HG03457 (cell line): ENCODE data around the gene EIPR1.

Experiments
- ATAC-seq: cut with Tn5 transposase; IDR thresholded peaks from one replicate; pipeline ENCODE4 v1.9.1; 2021; ENCODE audit warnings: moderate number of reproducible peaks; ENCODE audit not compliant: unreplicated experiment

The EIPR1 gene

DNA sequence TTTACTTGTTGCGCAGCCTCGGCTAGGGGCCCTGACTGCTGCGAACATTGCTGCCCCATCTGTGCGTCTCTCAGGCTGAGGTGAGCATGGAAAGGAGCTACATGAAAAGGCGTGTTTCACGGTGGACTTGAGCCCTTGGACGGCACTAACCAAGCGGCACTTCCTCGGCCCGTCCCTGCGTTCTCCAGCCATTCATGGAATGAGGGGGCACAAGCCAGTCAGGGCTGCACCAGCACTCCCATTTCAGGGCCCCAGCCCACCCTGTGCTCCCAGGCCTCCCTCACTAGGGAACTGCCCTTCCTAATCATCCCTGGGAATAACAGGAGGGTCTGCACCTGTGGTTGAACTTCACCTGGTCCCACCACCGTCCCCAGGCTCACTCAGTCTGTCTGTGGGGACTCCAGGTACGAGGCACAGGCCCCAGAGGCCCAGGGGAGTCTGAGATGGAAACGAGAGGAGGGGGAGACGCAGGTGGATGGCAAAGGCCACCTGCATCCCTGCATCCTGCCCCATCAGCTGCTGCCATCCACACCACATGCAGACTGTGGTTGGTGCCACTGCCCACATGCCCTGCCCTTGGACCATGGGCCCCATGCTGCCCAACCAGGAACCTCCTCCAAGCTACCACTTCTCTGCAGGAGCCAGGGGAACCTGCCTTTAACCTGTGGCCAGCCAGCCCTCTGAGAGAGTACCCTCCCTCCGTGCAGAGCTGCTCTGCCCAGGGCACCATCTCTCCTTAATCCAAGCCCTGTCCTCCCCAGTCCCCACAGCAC lies 99.7 kb downstream of the EIPR1 start:
- no peak for ATAC-seq

DNA sequence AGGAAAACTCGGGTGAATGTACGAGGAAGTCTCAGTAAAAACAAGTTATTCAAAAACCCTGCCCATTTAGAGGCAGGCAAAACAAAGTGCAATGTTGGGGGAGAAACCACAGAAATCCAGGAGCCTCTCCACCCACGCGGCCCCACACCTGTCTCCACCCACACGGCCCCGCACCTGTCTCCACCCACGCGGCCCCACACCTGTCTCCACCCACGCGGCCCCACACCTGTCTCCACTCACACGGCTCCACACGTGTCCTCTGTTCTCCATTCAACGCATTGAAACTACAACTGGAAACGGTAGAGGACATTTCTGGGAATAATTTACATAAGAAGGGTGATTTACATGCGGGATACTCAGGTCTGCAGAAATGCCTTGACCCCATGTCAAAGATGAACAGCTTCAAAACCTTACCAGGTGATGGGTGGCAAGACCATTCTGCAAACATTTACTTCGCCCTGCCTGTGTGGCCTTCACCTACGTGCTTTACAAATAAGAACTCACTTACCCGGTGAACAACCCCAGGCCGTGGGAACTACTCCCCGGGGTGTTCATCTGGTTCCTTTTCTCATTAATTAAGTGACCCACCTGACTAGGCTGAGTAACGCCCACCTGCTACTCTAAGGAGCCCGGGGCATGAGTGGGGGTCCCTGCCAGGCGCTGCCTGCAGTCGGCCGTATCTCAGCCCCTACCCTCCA lies 100.4 kb downstream of the EIPR1 start:
- no peak for ATAC-seq

DNA sequence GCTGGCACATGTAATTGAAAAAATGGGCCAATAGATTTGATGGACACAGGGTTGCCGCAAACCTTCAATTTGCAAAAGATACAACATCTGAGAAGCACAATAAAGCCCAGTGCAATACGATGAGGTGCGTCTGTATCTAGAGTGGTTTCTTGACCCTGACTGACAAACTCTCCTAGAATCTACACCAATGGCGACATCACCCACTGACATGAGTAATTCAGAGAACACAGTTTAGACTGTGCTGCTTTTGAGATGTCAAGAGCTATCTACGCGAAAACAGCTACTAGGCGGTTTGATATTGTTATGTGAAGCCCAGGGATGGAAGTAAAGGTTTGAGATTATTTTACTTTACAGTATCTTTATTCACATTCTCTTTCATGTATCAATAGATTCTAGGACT lies 104.9 kb downstream of the EIPR1 start:
- ATAC-seq: no peak

DNA sequence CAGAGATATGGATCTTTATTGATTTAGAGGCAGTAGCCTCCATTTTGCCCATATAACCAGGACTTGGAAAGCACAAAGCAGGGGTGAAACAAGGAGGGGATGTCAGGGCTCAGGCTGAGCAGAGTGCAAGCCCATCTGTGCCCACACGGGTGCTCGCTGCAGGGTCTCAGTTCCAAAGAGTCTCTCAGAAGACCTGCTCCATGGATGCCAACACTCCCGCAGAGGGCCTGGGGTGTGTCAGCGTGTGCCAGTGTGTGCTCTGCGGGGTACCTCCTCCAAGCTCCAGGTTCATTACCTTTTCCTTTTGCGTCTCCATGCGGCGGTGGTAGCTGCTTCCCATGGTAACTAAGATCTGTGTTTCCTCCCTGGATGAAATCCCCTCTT lies 107.5 kb downstream of the EIPR1 start:
- ATAC-seq: no peak

DNA sequence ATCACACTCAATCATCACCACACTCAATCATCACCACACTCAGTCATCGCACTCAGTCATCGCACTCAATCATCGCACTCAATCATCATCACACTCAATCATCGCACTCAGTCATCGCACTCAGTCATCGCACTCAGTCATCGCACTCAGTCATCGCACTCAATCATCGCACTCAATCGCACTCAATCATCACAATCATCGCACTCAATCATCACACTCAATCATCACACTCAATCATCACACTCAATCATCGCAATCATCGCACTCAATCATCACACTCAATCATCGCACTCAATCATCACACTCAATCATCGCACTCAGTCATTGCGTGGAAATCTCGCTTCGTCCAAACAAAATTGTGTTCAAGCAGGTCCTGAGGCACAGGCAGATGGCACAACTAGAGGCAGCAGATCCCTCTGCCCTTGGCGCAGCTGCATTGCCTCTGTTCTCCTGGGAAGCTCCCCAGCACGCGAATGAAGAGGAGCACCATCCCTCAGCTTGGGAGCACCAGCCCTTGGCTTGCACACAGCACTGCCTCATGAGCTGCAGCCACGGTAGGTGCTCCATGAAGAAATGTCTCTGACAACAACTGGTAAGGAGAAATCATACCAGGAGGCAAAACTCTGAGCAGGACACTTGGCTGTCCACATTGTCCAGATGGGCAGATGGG lies 108.1 kb downstream of the EIPR1 start:
- ATAC-seq: no peak

DNA sequence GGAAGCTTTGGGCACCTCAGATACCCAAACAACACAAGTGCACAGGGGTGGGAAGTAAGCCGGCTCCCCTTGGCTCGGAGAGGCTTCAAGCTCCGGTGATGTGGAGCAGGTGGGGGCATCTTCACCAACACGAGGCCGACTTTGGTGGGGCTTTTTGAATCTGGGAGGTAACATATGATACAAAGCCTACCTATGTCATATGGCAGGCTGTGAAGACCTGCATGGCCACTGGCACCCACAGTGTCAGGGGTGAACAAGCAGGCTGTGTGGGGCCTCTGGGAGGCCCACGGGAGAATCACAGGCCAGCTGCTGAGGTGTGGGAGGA lies 109.0 kb downstream of the EIPR1 start:
- ATAC-seq: no peak

DNA sequence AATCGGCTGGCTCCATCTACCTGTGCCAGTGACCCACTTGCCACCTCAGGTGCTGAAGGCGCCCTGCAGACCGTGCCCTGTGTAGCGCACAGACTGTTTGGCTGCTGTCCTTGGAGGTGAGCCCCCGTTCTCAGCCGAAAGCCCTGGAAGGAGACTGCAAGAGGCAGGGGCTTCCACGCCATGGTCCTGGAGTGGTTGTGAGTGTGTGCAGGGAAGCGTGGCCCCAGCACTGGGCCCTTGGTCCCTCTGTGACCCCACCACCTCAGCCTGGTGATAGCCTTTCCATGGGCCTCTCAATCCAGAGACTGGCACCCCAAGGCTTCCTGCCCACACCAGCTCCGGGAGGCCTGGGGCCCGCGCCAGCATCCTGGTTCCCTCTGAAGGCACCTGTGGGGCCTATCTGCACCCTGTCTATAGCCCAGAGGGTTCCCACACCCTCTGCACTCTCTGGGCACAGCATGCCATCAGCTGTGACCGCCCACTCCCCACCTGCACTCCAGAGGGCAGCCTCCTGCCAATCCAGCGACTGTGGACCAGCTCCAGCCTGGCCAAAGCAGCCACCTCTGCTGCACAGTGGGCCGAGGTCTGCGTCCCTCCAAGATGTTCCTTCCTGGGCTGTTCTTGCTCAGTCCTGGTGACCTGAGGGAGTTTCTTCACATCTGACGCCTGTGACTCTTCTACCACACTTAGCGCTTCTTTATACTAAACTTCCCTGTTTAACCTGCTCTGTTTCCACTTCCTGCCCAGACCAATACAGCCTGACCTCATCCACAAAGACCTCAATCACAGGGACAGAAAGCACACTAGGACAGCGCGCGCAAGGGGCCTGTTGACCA lies 109.5 kb downstream of the EIPR1 start:
- no peak for ATAC-seq

DNA sequence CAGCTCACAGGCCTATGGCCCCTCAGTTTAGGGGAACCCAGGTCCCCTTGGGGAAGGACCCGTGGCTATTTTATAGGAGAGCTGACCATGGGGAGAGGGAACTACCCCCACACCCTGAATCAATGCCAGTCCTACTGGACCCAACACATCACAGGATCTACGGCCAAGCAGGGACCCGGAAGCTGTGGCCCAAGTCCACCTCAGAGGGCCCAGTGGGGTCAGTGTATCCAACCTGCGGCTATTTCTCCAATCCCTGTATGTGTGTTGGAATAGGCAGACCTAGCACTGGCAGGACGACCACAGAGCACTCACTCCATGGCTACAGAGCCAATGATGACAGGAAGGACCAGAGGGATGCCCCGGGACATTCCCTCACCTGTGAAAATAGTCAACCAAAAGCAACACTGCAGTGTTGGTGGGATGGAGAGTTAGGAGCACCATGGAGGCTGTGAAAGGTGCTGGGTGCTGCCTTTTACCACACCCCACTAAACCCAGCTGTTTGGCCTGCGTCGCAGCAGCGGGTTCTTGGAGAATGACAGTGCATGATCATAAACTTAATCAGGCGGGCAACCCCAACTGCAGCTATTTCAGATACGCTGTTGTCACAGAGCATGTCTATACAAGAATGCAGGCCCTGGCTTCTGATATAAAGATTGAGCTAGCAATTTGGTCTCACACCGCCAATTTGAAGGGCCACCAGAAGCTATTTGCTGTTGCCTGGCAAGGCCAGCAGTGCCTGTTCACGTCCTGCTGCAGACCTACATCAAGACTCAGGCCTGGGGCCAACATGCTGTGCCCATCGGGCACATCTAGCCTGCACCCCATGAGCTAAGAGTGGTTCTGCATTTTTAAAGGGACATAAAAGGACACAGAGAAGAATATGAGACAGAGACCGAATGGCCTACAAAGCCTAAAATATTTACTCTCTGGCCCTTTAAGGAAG lies 110.4 kb downstream of the EIPR1 start:
- no peak for ATAC-seq

DNA sequence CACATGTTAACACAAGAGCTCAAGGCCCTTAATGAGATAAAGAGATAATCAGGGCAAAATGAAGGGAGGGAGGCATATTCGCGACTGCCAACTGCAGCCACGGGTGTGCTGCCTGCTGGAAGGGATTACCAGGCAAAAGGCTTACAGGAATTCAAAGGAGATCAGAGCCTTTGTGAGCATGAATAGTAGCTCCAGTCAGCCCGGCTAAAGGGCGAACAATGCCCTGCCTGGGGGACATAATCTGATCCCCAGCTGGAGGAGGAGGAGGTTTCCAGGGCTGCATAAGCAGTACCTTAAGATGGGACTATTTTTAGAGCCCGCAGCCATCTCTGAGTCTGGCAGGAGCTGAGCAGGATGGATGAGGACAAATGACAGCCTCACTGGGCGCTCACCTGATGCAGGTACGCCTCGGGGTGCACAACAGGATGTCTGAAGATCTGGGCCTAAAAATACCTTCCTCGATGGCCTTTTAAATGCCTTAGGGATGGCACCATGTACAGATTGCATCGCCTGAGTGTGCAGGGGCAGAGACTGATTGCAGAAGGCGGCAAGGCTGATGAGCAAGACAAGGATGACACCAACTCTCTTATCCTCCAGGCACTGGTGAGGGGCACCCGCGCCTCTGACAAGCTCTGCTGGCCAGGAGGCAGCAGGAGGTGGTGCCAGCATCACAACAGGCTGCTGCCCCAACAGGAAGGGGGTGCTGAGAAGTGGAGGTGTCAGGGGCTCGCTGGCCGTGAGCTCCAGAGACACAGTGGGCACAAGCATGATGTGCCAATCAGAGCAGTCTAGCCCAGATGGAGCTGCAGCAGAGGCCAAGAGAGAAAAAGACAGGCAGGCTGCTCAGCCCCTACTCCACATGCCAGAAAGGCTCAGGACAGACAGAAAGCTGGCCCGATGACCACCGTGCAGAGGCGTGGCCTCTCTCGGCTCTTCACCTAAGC lies 111.4 kb downstream of the EIPR1 start:
- ATAC-seq: no peak

DNA sequence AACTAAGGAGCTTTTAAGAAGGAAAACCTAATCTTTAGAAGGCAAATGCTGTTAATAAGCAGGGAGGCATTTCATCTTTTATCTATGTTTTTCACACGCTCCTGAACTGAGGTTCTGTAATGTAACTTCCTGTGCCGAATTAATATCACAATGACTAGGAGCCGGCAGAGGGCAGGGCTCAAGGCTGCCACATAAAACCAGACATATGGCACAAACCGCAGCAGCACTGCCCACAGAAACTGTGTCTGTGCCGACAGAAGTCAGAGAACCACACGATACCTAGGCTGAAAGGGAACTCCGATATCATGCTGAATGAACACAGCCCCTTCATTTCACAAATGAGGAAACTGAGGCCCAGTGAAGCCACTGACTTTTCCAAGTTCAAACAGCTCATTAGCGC lies 112.1 kb downstream of the EIPR1 start:
- ATAC-seq: no peak

DNA sequence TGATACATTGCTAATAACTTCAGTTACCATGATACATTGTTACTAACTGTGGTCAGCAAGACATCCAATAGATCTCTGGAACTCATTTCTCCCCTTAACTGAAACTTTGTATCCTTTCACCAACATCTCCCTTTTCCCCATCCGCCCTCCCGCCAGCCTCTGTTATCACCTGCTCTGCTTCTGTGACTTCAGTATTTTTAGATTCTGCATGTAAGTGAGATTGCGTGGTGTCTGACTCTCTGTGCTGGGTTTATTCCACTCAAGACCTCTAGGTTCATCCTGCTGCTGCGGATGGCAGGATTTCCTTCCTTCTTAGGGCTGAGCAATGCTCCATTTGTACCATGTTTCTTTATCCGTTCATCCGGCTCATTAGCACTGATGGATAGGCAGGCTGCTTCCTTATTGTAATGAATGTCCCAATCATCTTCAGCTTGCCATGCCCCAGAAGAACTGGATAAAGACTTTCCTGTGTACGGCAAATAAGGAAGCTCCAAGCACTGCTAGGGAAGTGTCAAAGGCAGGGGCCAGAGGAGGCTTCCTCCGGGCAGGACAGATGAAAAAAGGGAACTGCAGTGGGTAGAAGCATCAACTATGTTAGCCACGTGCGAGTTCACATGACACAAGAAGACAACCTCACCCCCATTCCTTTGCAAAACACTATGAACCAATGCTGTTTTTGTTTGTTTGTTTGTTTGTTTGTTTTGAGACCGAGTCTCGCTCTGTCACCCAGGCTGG lies 113.4 kb downstream of the EIPR1 start:
- ATAC-seq: no peak

DNA sequence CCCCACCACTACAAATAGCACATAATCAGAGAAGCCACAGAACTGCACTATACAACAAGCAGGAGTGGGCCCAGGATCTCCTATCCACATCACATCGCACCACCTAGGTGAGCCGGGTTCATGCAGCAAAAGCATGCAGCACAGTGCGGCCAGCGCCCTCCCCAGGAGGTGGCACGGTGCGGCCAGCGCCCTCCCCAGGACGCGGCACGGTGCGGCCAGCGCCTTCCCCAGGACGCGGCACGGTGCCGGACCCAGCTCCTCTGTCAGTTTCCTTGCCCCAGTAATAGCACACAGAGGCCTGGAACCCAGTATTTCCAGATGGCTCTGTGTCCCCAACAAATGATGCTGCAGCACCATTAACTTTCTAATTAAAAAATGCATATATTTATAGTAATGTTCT lies 114.1 kb downstream of the EIPR1 start:
- no peak for ATAC-seq

DNA sequence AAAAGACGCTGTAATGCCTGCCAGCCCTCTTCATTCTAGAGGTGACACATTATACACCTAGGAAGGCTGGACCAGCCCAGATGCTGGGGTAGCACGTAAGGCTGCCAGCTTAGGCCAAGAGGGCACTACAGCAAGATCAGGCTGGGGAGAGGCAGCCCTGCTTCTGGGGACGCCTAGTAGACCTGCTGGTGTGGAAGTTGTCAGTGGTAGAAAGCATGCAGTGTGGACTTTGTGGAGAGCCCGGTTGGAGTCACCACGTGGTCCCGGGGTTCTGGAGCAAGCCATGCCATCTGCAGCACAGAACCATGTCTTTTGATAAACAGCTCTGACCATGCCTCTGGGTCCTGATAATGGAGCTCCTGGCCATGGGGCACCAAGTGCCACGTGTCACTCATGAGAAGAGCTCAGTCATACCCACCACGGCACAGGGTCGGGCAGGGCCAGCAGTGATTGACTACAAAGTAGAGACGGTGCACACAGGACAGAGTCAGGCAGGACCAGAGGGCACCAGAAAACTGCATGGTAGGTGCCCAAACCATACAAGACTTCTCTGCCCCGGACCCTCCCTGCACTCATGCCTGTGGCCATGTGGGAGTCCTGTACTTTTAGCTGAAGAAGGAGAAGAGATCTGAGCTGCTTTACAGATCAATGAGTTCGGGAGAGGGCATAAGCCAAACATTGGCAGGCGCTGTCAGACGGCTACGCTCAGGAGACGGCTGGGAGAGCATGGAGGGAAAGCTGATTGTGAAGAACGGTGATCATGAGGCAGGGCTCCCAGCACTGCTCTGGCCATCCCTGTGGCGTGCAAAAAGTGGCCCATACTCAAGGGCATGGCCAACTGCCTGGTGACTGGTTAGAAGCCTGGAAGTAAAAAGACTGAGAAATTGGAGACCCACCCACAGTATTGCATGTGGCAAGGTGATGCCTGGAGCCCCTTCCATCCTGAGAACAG lies 114.9 kb downstream of the EIPR1 start:
- no peak for ATAC-seq

DNA sequence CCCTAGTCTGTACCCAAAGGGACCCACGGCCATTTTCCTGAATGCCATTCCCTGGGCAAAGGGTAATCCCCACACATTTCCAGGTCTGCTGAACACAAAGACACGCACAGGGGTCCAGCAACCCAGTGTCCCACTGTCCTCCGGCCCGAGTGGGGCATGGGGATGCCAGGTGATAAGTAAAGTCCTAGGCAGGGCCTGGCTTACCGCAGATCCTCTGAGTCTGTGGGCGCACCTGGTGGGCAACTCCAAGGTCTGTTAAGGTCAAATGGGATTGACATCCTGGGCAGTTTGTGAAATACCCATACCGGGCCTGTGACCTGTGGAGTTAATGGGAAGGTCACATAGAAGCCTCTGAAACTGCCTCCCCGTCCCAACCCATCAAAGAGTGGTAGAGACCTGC lies 116.1 kb downstream of the EIPR1 start:
- ATAC-seq: no peak

DNA sequence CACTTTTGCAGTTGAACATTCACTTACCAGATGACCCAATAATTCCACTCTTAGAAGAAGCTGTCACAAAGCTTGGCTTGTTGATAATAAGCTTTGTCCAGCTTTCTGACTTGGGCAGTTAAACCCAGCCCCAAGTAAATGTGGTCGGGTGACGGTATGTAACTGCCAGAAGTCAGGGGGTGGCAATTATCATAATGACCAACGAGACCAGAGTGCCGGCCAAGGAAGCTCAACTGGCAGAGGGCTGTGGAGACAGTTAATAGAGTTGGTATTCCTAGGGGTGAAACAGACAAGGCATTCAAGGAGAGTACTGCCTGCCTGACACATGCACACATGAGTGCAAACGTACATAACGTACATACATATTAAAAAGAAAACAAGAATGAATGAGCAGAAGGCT lies 116.7 kb downstream of the EIPR1 start:
- no peak for ATAC-seq

DNA sequence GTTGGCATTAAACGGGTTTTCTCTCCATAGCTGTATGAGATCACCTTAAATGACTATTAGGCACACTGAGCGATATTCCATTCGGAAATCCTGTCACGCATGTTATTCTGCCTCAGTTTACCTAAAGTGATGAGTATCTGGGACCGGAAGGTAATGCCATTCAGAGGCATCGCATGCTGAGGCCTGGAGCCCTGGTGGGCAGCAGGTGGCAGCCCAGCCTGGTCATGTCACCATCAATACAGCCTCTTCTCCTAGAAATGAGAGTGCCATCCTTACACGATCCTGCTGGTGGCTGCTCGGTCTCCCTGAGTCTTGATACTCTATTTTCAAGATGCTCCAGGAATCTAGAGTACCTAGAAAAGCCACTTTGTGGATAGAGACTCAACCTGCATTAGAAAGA lies 119.8 kb downstream of the EIPR1 start:
- no peak for ATAC-seq

DNA sequence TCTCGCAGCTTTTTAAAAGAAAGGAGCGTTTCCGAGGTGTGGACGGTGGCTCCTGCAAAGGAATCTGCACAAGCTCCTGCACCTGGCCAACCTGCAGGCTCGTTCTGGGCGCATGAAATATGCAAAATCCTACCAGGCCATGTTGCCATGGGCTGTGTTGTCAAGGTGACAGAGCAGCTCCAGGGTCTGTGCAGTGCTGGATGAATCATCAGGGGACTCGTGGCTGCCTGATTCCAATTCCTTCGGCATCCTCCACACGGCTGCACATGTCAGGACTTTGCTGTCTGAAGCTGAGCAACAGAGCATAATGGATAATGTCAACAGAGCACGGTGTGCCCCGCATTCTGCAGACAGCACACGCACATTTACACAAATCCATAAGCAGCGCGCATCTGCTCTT lies 120.5 kb downstream of the EIPR1 start:
- ATAC-seq: no peak
